ENCODE results near the gene ANKRD36C.
"Not testable (repeated sequence)": the region's sequence is repeated elsewhere in the genome, so short reads cannot be mapped to it uniquely, and the experiment has no call there.

DNA sequence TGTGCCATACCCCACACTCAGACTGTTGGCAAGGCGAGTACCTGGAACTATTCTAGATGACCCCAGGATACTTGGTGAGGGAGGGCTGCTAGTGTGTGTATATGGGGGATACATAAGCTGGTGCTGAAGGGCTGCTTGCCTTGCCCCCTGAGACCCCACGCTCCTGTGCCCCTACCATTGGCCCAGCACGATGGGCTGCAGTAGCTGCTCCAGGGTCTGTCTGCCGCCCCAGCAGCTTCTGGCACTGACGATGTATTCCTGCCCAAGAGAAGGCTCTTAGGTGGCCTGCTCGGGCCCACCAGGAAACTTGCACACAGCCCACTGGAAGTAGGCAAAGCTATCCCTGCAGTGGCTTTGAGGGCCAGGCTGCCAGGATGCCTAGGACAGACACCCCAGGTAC is 34.1 kb upstream of the ANKRD36C start:
- TF ChIP-seq SIN3A (IDR thresholded peaks at IDR 0.05; ENCODE audit: borderline replicate concordance, insufficient read depth, low read depth, low read length); POLR2AphosphoS5 (IDR thresholded peaks at IDR 0.05; ENCODE audit: low read depth, low read length): not testable (repeated sequence)

Data from Panc1 (cell line).